Measurements from ENCODE around the gene GADD45B.

GADD45B gene

DNA sequence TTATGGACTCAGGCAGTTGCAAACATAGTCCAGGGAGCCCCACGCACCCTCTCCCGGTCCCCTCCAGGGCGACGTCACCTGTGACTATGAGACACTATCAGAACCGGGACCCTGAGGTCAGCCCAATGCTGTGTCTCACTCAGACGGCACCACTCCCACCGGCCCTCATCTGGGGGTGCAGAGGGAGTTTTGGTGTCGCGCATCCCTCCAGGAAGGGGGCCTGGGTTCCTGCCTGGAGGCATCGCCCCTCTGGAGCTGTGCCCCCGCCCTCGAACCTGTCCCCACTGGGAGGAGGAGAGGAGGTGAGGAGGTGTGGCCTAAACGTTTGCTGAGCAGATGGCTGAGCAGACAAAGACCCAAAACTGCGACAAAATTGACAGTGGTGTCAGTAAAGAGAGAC lies 51.2 kb downstream of the GADD45B start:
- DNase-seq (ENCODE audit: low read depth) = no peak
- H3K4me3 ChIP-seq (ENCODE audit: low read length) = no peak overlapping the region
- H3K9ac ChIP-seq (ENCODE audit: low read length) = no peak overlapping the region
- H3K27me3 ChIP-seq (replicated peaks; ENCODE audit: control insufficient read depth, insufficient read depth, low read length) = no peaks in the 10 kb centered on the region
- H3K9me3 ChIP-seq (ENCODE audit: control insufficient read depth, low read length) = no peaks in the 10 kb centered on the region
- H3K4me1 ChIP-seq (ENCODE audit: control insufficient read depth, insufficient read depth, low read length) = peaks cover 40% of the 10 kb centered on the region
- H3K36me3 ChIP-seq (ENCODE audit: control insufficient read depth, insufficient read depth, low read length, severe bottlenecking) = no peaks in the 10 kb centered on the region

- H3K9ac ChIP-seq (ENCODE audit: low read length) = no peak overlapping the region
- no peak for DNase-seq (ENCODE audit: low read depth)
- no peaks in the 10 kb centered on the region for H3K27me3 ChIP-seq (replicated peaks; ENCODE audit: control insufficient read depth, insufficient read depth, low read length)
- H3K36me3 ChIP-seq (ENCODE audit: control insufficient read depth, insufficient read depth, low read length, severe bottlenecking) = no peaks in the 10 kb centered on the region
- H3K4me1 ChIP-seq (ENCODE audit: control insufficient read depth, insufficient read depth, low read length) = peaks cover 45% of the 10 kb centered on the region
- no peak overlapping the region for H3K4me3 ChIP-seq (ENCODE audit: low read length)
- no peaks in the 10 kb centered on the region for H3K9me3 ChIP-seq (ENCODE audit: control insufficient read depth, low read length)
Measured at GRCh38 chr19:2527686-2528085, 51.8 kb downstream of the GADD45B start.
